Measurements from ENCODE around the gene CAND2.

GRCh38 chr3:12868039-12869034 lies 71.9 kb downstream of the CAND2 start:
- TF ChIP-seq POLR2A (IDR thresholded peaks at IDR 0.05; ENCODE audit: low read depth, low read length) (no peak), POLR2AphosphoS5 (IDR thresholded peaks at IDR 0.05; ENCODE audit: low read depth, low read length) (no peak), TAF1 (IDR thresholded peaks at IDR 0.05; ENCODE audit: borderline replicate concordance, low read depth, low read length) (no peak)

All from GM12892 (cell line).